ENCODE data around the gene TMEM233. TPM values are rescaled to one million over a fixed set of nuclear protein-coding genes. Genes with fewer than 3 reads are reported as not detected.

TMEM233 gene
- total and polyA plus RNA-seq, 2 experiments from 2014 or later: 0.24 to 0.71 TPM

DNA sequence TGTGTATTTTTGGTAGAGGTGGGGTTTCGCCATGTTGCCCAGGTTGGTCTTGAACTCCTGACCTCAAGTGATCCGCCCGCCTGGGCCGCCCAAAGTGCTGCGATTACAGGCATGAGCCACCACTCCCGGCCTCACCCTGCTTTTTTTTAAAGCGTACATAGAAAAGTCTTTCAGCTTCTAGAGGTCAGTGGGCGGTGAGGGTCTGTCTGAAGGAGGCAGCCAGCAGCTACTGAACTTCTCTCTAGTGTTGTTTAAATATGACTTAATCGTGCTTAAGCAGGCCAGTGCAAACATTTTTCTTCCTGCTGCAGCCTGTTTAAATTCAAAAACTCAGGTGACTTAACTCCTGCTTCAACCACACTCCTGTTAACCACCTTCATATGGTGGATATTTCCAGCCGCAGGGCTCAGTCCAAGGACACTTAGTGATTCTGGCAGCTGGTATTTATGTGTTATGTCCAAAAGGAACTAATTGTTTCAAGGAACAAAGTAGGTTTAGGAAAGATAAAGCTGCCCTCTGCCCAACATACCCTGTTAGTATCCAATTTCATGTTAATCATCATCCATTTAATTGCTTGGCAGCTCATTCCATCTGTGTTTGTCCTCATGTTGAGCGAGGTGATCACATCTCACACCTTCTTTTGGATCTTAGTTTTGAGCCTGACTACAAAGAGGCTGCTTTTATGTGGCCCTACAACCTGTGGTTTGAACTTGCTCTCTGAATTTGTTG, 76.3 kb downstream of the TMEM233 start (continued):
- TF ChIP-seq, protein P1, sequence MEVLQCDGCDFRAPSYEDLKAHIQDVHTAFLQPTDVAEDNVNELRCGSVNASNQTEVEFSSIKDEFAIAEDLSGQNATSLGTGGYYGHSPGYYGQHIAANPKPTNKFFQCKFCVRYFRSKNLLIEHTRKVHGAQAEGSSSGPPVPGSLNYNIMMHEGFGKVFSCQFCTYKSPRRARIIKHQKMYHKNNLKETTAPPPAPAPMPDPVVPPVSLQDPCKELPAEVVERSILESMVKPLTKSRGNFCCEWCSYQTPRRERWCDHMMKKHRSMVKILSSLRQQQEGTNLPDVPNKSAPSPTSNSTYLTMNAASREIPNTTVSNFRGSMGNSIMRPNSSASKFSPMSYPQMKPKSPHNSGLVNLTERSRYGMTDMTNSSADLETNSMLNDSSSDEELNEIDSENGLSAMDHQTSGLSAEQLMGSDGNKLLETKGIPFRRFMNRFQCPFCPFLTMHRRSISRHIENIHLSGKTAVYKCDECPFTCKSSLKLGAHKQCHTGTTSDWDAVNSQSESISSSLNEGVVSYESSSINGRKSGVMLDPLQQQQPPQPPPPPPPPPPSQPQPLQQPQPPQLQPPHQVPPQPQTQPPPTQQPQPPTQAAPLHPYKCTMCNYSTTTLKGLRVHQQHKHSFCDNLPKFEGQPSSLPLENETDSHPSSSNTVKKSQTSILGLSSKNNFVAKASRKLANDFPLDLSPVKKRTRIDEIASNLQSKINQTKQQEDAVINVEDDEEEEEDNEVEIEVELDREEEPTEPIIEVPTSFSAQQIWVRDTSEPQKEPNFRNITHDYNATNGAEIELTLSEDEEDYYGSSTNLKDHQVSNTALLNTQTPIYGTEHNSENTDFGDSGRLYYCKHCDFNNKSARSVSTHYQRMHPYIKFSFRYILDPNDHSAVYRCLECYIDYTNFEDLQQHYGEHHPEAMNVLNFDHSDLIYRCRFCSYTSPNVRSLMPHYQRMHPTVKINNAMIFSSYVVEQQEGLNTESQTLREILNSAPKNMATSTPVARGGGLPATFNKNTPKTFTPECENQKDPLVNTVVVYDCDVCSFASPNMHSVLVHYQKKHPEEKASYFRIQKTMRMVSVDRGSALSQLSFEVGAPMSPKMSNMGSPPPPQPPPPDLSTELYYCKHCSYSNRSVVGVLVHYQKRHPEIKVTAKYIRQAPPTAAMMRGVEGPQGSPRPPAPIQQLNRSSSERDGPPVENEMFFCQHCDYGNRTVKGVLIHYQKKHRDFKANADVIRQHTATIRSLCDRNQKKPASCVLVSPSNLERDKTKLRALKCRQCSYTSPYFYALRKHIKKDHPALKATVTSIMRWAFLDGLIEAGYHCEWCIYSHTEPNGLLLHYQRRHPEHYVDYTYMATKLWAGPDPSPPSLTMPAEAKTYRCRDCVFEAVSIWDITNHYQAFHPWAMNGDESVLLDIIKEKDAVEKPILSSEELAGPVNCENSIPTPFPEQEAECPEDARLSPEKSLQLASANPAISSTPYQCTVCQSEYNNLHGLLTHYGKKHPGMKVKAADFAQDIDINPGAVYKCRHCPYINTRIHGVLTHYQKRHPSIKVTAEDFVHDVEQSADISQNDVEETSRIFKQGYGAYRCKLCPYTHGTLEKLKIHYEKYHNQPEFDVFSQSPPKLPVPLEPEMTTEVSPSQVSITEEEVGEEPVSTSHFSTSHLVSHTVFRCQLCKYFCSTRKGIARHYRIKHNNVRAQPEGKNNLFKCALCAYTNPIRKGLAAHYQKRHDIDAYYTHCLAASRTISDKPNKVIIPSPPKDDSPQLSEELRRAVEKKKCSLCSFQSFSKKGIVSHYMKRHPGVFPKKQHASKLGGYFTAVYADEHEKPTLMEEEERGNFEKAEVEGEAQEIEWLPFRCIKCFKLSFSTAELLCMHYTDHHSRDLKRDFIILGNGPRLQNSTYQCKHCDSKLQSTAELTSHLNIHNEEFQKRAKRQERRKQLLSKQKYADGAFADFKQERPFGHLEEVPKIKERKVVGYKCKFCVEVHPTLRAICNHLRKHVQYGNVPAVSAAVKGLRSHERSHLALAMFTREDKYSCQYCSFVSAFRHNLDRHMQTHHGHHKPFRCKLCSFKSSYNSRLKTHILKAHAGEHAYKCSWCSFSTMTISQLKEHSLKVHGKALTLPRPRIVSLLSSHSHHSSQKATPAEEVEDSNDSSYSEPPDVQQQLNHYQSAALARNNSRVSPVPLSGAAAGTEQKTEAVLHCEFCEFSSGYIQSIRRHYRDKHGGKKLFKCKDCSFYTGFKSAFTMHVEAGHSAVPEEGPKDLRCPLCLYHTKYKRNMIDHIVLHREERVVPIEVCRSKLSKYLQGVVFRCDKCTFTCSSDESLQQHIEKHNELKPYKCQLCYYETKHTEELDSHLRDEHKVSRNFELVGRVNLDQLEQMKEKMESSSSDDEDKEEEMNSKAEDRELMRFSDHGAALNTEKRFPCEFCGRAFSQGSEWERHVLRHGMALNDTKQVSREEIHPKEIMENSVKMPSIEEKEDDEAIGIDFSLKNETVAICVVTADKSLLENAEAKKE (CRISPR knock-in tag; IDR thresholded peaks at IDR 0.05): no peak
- TF ChIP-seq EZH2phosphoT487 (IDR thresholded peaks at IDR 0.05; ENCODE audit: unreplicated experiment) (no peak), ZNF331 (CRISPR knock-in tag; IDR thresholded peaks at IDR 0.05; ENCODE audit: low read depth) (no peak)
- TF ChIP-seq, protein P2, sequence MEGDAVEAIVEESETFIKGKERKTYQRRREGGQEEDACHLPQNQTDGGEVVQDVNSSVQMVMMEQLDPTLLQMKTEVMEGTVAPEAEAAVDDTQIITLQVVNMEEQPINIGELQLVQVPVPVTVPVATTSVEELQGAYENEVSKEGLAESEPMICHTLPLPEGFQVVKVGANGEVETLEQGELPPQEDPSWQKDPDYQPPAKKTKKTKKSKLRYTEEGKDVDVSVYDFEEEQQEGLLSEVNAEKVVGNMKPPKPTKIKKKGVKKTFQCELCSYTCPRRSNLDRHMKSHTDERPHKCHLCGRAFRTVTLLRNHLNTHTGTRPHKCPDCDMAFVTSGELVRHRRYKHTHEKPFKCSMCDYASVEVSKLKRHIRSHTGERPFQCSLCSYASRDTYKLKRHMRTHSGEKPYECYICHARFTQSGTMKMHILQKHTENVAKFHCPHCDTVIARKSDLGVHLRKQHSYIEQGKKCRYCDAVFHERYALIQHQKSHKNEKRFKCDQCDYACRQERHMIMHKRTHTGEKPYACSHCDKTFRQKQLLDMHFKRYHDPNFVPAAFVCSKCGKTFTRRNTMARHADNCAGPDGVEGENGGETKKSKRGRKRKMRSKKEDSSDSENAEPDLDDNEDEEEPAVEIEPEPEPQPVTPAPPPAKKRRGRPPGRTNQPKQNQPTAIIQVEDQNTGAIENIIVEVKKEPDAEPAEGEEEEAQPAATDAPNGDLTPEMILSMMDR (conservative IDR thresholded peaks at IDR 0.05; ENCODE audit: low read depth in 2 of 2): no peak

DNA sequence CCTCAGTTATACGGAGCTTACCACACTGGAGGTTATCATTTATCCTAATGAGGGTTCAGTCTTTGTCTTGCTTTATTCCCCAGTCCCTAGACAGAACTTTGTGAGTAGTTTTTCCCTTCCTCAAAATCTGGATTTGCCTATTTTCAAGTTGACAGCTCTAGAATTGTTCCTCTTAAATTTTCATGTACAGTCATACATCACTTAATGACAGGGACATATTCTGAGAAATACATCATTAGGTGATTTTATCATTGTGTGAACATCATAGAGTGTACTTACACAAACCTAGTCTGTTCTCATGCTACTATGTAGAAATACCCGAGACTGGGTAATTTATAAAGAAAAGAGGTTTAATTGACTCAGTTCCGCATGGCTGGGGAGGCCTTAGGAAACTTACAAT, 77.5 kb downstream of the TMEM233 start:
- Histone ChIP-seq H4K20me1 (replicated peaks; ENCODE audit: insufficient read depth) (peaks cover 25% of the 10 kb centered on the region; the same call in 1 of the 2 replicates), H3K79me2 (replicated peaks; ENCODE audit: insufficient read depth) (peaks cover 37% of the 10 kb centered on the region), H3K4me2 (no peak overlapping the region), H3F3A (replicated peaks; ENCODE audit: low read depth) (peaks cover 7% of the 10 kb centered on the region), H3K27ac (ENCODE audit: low read depth) (no peak overlapping the region), H3K36me3 (ENCODE audit: insufficient read depth) (peaks cover 38% of the 10 kb centered on the region), H3K9me2 (ENCODE audit: insufficient read depth) (no peaks in the 10 kb centered on the region), H3K4me3 (no peak overlapping the region), H3K27me3 (ENCODE audit: insufficient read depth) (no peaks in the 10 kb centered on the region), H2AFZ (no peak overlapping the region), H3K4me1 (ENCODE audit: insufficient read depth) (no peaks in the 10 kb centered on the region; the same call in 1 of the 2 replicates)
- H3K36me3 Mint-ChIP-seq (ENCODE audit: low read depth): peaks cover 67% of the 10 kb centered on the region
- H3K27ac Mint-ChIP-seq: no peak overlapping the region
- ATAC-seq (no peak), DNase-seq (ENCODE audit: low spot score) (no peak)
- no peak overlapping the region for H3K4me3 Mint-ChIP-seq
- H3K9me3 Mint-ChIP-seq: no peaks in the 10 kb centered on the region
- peaks cover 3% of the 10 kb centered on the region for H3K27me3 Mint-ChIP-seq (ENCODE audit: insufficient read depth, low read depth, poor library complexity)
- H3K4me1 Mint-ChIP-seq: peaks cover 10% of the 10 kb centered on the region
- TF ChIP-seq, protein P1 (CRISPR knock-in tag; IDR thresholded peaks at IDR 0.05): no peak
- TF ChIP-seq POLR2AphosphoS5 (IDR thresholded peaks at IDR 0.05; ENCODE audit: low read depth) (no peak), ZNF114 (CRISPR knock-in tag; IDR thresholded peaks at IDR 0.05) (no peak), EZH2 (IDR thresholded peaks at IDR 0.05; ENCODE audit: low read depth, unreplicated experiment) (no peak)

Measured in GM23338 (cell line).